ENCODE data around the gene SLC25A19. TPM values are rescaled to one million over a fixed set of nuclear protein-coding genes. Genes with fewer than 3 reads are reported as not detected.
A peak's percentile ranks its signal among the peaks of the same experiment; 100 is the strongest.

Gene SLC25A19
- total RNA-seq, 4 donors from 2014 or later = 6.1 to 18.7 (median 14.4) TPM

- peak; percentile 15 to 50 (median 25) for TF ChIP-seq CTCF (IDR thresholded peaks at IDR 0.05 in 4 of 5, conservative IDR thresholded peaks at IDR 0.05 in 1 of 5)
- no peak for TF ChIP-seq POLR2A (IDR thresholded peaks at IDR 0.05)
- peak overlapping the region in 3 of 4 donors; percentile 75 to 87 (median 80) for H3K27ac ChIP-seq
- no peaks in the 10 kb centered on the region for H3K9me3 ChIP-seq
- intact Hi-C loops (cut with DNase I; ENCODE audit: low total_unique reads) (no loop called here), in situ Hi-C loops (cut with MboI; ENCODE audit: low sequenced_read_pairs in 4 of 4) (no loop called here)
- H3K4me1 ChIP-seq = peaks cover 9 to 33% of the 10 kb centered on the region in 2 donors
- peaks cover 0 to 82% of the 10 kb centered on the region in 2 donors for H3K36me3 ChIP-seq
- ATAC-seq (no peak), DNase-seq (peak in 1 of 2 donors; percentile 35)
- H3K27me3 ChIP-seq = no peaks in the 10 kb centered on the region
- H3K4me3 ChIP-seq = no peak overlapping the region
These were observed 48.7 kb downstream of the SLC25A19 start for GRCh38 chr17:75240394-75241142.

- no peaks in the 10 kb centered on the region for H3K27me3 ChIP-seq
- peaks cover 9 to 33% of the 10 kb centered on the region in 2 donors for H3K4me1 ChIP-seq
- DNase-seq = no peak
- ATAC-seq = no peak
- intact Hi-C loops (cut with DNase I; ENCODE audit: low total_unique reads) (no loop called here), in situ Hi-C loops (cut with MboI; ENCODE audit: low sequenced_read_pairs in 4 of 4) (no loop called here)
- peak overlapping the region in 1 of 4 donors; percentile 87 for H3K27ac ChIP-seq
- no peaks in the 10 kb centered on the region for H3K9me3 ChIP-seq
- no peak overlapping the region for H3K4me3 ChIP-seq
- TF ChIP-seq CTCF (IDR thresholded peaks at IDR 0.05 in 4 of 5, conservative IDR thresholded peaks at IDR 0.05 in 1 of 5) = no peak
- TF ChIP-seq POLR2A (IDR thresholded peaks at IDR 0.05) = no peak
- peaks cover 0 to 82% of the 10 kb centered on the region in 2 donors for H3K36me3 ChIP-seq
These were observed 49.3 kb downstream of the SLC25A19 start for GRCh38 chr17:75239778-75240393.

GRCh38 chr17:75239214-75239613 lies 50.0 kb downstream of the SLC25A19 start:
- ATAC-seq (no peak), DNase-seq (no peak)
- Histone ChIP-seq H3K9me3 (no peaks in the 10 kb centered on the region), H3K27me3 (no peaks in the 10 kb centered on the region), H3K4me3 (no peak overlapping the region), H3K36me3 (peaks cover 0 to 82% of the 10 kb centered on the region in 2 donors), H3K27ac (peak overlapping the region; percentile 34 to 87 (median 76)), H3K4me1 (peaks cover 9 to 33% of the 10 kb centered on the region in 2 donors)
- in situ Hi-C loops (cut with MboI; ENCODE audit: low sequenced_read_pairs in 4 of 4) (no loop called here), intact Hi-C loops (cut with DNase I; ENCODE audit: low total_unique reads) (no loop called here)
- no peak for TF ChIP-seq POLR2A (IDR thresholded peaks at IDR 0.05)
- no peak for TF ChIP-seq CTCF (IDR thresholded peaks at IDR 0.05 in 4 of 5, conservative IDR thresholded peaks at IDR 0.05 in 1 of 5)

GRCh38 chr17:75238684-75239191 lies 50.5 kb downstream of the SLC25A19 start:
- in situ Hi-C loops (cut with MboI; ENCODE audit: low sequenced_read_pairs in 4 of 4) = no loop called here
- DNase-seq (peak in 1 of 2 donors; percentile 62), ATAC-seq (peak in 1 of 2 donors; percentile 39)
- H3K36me3 ChIP-seq = peaks cover 0 to 82% of the 10 kb centered on the region in 2 donors
- intact Hi-C loops (cut with DNase I; ENCODE audit: low total_unique reads) = no loop called here
- TF ChIP-seq CTCF (IDR thresholded peaks at IDR 0.05 in 4 of 5, conservative IDR thresholded peaks at IDR 0.05 in 1 of 5) (peak; percentile 59 to 77 (median 68)), POLR2A (IDR thresholded peaks at IDR 0.05) (no peak)
- no peaks in the 10 kb centered on the region for H3K27me3 ChIP-seq
- no peak overlapping the region for H3K4me3 ChIP-seq
- peak overlapping the region; percentile 66 to 87 (median 76) for H3K27ac ChIP-seq
- peaks cover 9 to 33% of the 10 kb centered on the region in 2 donors for H3K4me1 ChIP-seq
- no peaks in the 10 kb centered on the region for H3K9me3 ChIP-seq
